Astrocyte (in vitro differentiated cells and primary cell): ENCODE data around the gene MYADML2. TPM values are rescaled to one million over a fixed set of nuclear protein-coding genes. Genes with fewer than 3 reads are reported as not detected.

Experiments used
- DNase-seq: peaks from one replicate; pipeline ENCODE4 v3.0.0-alpha.2; 2010; ENCODE audit warnings: low read depth
- FAIRE-seq: peaks from 2 replicates; lab custom pipeline; 2011; peaks lifted over from hg19 to GRCh38; lab: Jason Lieb, UNC
- H2AFZ ChIP-seq: 2 replicates; pipeline ENCODE4 v1.6.0; 2012; ENCODE audit warnings: low read depth, low read length, inconsistent platforms
- H3K27ac ChIP-seq: 2 replicates; pipeline ENCODE4 v1.5.1; 2011; ENCODE audit warnings: low read depth, low read length, inconsistent platforms
- H3K27me3 ChIP-seq: 2 replicates; pipeline ENCODE4 v1.6.0; 2011; ENCODE audit warnings: low read length, inconsistent platforms; ENCODE audit not compliant: insufficient read depth
- H3K36me3 ChIP-seq: 2 replicates; pipeline ENCODE4 v1.5.1; 2011; ENCODE audit warnings: low read length, inconsistent platforms; ENCODE audit not compliant: insufficient read depth
- H3K4me1 ChIP-seq: 2 replicates; pipeline ENCODE4 v1.5.1; 2011; ENCODE audit warnings: low read length, inconsistent platforms; ENCODE audit not compliant: insufficient read depth
- H3K4me2 ChIP-seq: 2 replicates; pipeline ENCODE4 v1.6.0; 2012; ENCODE audit warnings: low read length, inconsistent platforms
- H3K4me3 ChIP-seq: 2 replicates; pipeline ENCODE4 v1.5.1; 2011; ENCODE audit warnings: low read depth, mild to moderate bottlenecking, low read length, inconsistent platforms; ENCODE audit not compliant: insufficient read depth
- H3K79me2 ChIP-seq: 2 replicates; pipeline ENCODE4 v1.6.0; 2012; ENCODE audit warnings: mild to moderate bottlenecking, low read length, inconsistent platforms; ENCODE audit not compliant: insufficient read depth
- H3K9ac ChIP-seq: 2 replicates; pipeline ENCODE4 v1.6.0; 2012; ENCODE audit warnings: mild to moderate bottlenecking, low read length, inconsistent platforms
- H3K9me3 ChIP-seq: 2 replicates; pipeline ENCODE4 v1.5.1; 2012; ENCODE audit warnings: low read depth, mild to moderate bottlenecking, low read length, inconsistent platforms; ENCODE audit not compliant: insufficient read depth
- H4K20me1 ChIP-seq: 2 replicates; pipeline ENCODE4 v1.6.0; 2012; ENCODE audit warnings: low read length, inconsistent platforms; ENCODE audit not compliant: insufficient read depth
- H3K27ac Mint-ChIP-seq: one replicate; pipeline ENCODE4 v1.8.0; 2021; ENCODE audit warnings: mild to moderate bottlenecking, mixed read lengths; ENCODE audit not compliant: unreplicated experiment
- H3K27me3 Mint-ChIP-seq: one replicate; pipeline ENCODE4 v1.8.0; 2021; ENCODE audit warnings: low read depth, mixed read lengths; ENCODE audit not compliant: unreplicated experiment
- H3K36me3 Mint-ChIP-seq: one replicate; pipeline ENCODE4 v1.8.0; 2021; ENCODE audit warnings: low read depth, mixed read lengths; ENCODE audit not compliant: unreplicated experiment
- H3K4me1 Mint-ChIP-seq: one replicate; pipeline ENCODE4 v1.8.0; 2021; ENCODE audit warnings: low read depth, mixed read lengths; ENCODE audit not compliant: unreplicated experiment
- H3K4me3 Mint-ChIP-seq: one replicate; pipeline ENCODE4 v1.8.0; 2021; ENCODE audit warnings: mild to moderate bottlenecking, moderate library complexity, mixed read lengths; ENCODE audit not compliant: unreplicated experiment
- H3K9me3 Mint-ChIP-seq: one replicate; pipeline ENCODE4 v1.8.0; 2021; ENCODE audit warnings: mild to moderate bottlenecking, mixed read lengths; ENCODE audit not compliant: unreplicated experiment
- CTCF ChIP-seq: IDR thresholded peaks from 2 replicates; pipeline ENCODE4 v1.5.1; 2011; ENCODE audit warnings: low read depth, mild to moderate bottlenecking, inconsistent platforms, low read length, moderate library complexity; ENCODE audit not compliant: insufficient read depth
- EZH2 ChIP-seq: IDR thresholded peaks from 2 replicates; pipeline ENCODE4 v1.6.1; 2012; ENCODE audit warnings: mild to moderate bottlenecking, low read length, inconsistent platforms; ENCODE audit not compliant: insufficient read depth
- total RNA-seq: library from RNA; stranded (reverse); gene quantifications from 2 replicates; pipeline ENCODE4 v1.2.1, GENCODE V29; 2021

The MYADML2 gene
- total RNA-seq, 1 donor from 2014 or later: not detected

GRCh38 chr17:81992306-81993102, 45.5 kb upstream of the MYADML2 start:
- peaks cover 5% of the 10 kb centered on the region for H3K9me3 Mint-ChIP-seq
- H3K4me1 Mint-ChIP-seq: no peaks in the 10 kb centered on the region
- peaks cover 6% of the 10 kb centered on the region for H3K79me2 ChIP-seq
- H3K36me3 ChIP-seq: no peaks in the 10 kb centered on the region
- peak overlapping the region; percentile 72 for H3K4me2 ChIP-seq
- no peaks in the 10 kb centered on the region for H3K27me3 Mint-ChIP-seq
- H3K4me3 ChIP-seq: no peak overlapping the region
- no peaks in the 10 kb centered on the region for H3K27me3 ChIP-seq
- H4K20me1 ChIP-seq: peaks cover 55% of the 10 kb centered on the region
- H2AFZ ChIP-seq: no peak overlapping the region
- H3K27ac ChIP-seq: no peak overlapping the region
- H3K4me1 ChIP-seq: peaks cover 10% of the 10 kb centered on the region
- DNase-seq (no peak), FAIRE-seq (no peak)
- H3K9ac ChIP-seq: no peak overlapping the region
- no peak overlapping the region for H3K4me3 Mint-ChIP-seq
- H3K27ac Mint-ChIP-seq: no peak overlapping the region
- peaks cover 13% of the 10 kb centered on the region for H3K36me3 Mint-ChIP-seq
- TF ChIP-seq CTCF: no peak
- TF ChIP-seq EZH2: no peak
- H3K9me3 ChIP-seq: no peaks in the 10 kb centered on the region

DNA sequence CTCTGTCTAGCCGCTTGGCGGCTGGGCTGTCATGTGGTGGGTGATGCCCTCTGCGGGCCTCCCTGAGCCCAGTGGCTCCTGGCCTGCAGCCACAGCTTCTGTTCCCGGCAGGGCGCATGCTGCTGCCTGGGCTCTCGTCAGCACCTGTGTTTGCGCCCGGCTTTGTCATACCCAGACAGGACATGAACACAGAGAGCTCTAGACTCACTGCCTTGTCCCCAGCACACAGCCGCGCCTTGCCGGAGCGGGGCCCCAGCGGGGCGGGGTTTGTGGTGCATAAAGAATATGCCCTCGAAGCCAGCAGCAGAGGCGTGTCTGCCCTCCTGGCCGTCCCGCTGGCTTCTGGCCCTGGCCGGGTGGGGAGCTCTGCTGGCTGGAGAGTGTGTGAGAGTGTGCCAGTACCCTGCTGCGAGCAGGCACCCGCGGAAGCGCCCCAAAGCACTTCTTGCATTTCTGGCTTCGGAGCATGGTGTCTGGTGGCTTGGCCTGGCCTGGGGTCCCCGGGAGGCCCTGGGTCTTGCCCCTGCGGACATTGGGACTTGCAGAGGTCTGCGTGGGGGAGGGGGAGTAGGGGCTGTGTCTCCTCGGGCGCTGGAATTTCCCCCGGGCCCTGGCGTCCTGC, 44.8 kb upstream of the MYADML2 start:
- peak; percentile 35 for DNase-seq
- Histone ChIP-seq H3K9ac (peak overlapping the region; percentile 23), H3K4me2 (peak overlapping the region; percentile 72), H3K4me3 (no peak overlapping the region), H3K27me3 (no peaks in the 10 kb centered on the region), H3K79me2 (peaks cover 6% of the 10 kb centered on the region), H2AFZ (peak overlapping the region; percentile 18), H3K27ac (no peak overlapping the region), H4K20me1 (peaks cover 55% of the 10 kb centered on the region), H3K9me3 (no peaks in the 10 kb centered on the region), H3K36me3 (no peaks in the 10 kb centered on the region), H3K4me1 (peaks cover 10% of the 10 kb centered on the region)
- Mint-ChIP-seq H3K36me3 (peaks cover 15% of the 10 kb centered on the region), H3K9me3 (peaks cover 5% of the 10 kb centered on the region), H3K27ac (no peak overlapping the region), H3K4me1 (no peaks in the 10 kb centered on the region), H3K27me3 (no peaks in the 10 kb centered on the region), H3K4me3 (no peak overlapping the region)
- FAIRE-seq: no peak
- TF ChIP-seq EZH2 (no peak), CTCF (no peak)
